ENCODE results near the gene TNFRSF8.

The TNFRSF8 gene

DNA sequence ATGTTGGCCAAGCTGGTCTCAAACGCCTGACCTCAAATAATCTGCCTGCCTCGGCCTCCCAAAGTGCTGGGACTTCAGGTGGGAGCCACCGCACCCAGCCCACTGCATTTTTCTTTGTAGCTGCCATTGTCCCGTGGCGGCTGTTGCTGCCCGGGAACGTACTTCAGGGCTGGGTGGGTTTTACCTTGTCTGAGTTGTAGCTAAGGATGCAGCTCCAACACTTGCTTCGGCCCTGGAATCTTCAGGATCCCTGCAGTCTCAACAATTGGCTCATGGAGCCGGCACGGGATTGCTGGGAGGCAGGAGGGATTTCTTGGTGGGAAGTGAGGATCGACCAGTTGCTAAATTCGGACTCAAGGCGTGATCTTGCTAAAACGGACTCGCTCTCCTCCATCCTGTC lies 10.7 kb downstream of the TNFRSF8 start:
- no peaks in the 10 kb centered on the region for H3K79me2 ChIP-seq (ENCODE audit: insufficient read depth, low read length)
- H3K27me3 ChIP-seq (ENCODE audit: low read length) = no peaks in the 10 kb centered on the region
- H3K9me2 ChIP-seq (replicated peaks; ENCODE audit: insufficient read depth, low read length) = no peaks in the 10 kb centered on the region
- H3K9me3 ChIP-seq (ENCODE audit: insufficient read depth, low read length) = no peaks in the 10 kb centered on the region
- no peaks in the 10 kb centered on the region for H3F3A ChIP-seq (ENCODE audit: insufficient read depth)
- H3K36me3 ChIP-seq (ENCODE audit: low read length) = no peaks in the 10 kb centered on the region
- H3K4me3 ChIP-seq (ENCODE audit: insufficient read depth, low read length, poor library complexity, severe bottlenecking) = no peak overlapping the region
- H2AFZ ChIP-seq (ENCODE audit: low read depth, low read length, severe bottlenecking) = no peak overlapping the region
- no peak overlapping the region for H3K27ac ChIP-seq (ENCODE audit: low read depth, low read length)
- H3K9ac ChIP-seq (ENCODE audit: low read length) = no peak overlapping the region
- H3K4me2 ChIP-seq (ENCODE audit: low read depth, low read length, poor library complexity, severe bottlenecking) = no peak overlapping the region
- no peaks in the 10 kb centered on the region for H4K20me1 ChIP-seq (ENCODE audit: low read depth, low read length)
- TF ChIP-seq, protein P1, sequence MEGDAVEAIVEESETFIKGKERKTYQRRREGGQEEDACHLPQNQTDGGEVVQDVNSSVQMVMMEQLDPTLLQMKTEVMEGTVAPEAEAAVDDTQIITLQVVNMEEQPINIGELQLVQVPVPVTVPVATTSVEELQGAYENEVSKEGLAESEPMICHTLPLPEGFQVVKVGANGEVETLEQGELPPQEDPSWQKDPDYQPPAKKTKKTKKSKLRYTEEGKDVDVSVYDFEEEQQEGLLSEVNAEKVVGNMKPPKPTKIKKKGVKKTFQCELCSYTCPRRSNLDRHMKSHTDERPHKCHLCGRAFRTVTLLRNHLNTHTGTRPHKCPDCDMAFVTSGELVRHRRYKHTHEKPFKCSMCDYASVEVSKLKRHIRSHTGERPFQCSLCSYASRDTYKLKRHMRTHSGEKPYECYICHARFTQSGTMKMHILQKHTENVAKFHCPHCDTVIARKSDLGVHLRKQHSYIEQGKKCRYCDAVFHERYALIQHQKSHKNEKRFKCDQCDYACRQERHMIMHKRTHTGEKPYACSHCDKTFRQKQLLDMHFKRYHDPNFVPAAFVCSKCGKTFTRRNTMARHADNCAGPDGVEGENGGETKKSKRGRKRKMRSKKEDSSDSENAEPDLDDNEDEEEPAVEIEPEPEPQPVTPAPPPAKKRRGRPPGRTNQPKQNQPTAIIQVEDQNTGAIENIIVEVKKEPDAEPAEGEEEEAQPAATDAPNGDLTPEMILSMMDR (IDR thresholded peaks at IDR 0.05; ENCODE audit: insufficient read depth, low read length, poor library complexity, severe bottlenecking) = no peak
- no peak for TF ChIP-seq EZH2phosphoT487 (conservative IDR thresholded peaks at IDR 0.05; ENCODE audit: low read length)

DNA sequence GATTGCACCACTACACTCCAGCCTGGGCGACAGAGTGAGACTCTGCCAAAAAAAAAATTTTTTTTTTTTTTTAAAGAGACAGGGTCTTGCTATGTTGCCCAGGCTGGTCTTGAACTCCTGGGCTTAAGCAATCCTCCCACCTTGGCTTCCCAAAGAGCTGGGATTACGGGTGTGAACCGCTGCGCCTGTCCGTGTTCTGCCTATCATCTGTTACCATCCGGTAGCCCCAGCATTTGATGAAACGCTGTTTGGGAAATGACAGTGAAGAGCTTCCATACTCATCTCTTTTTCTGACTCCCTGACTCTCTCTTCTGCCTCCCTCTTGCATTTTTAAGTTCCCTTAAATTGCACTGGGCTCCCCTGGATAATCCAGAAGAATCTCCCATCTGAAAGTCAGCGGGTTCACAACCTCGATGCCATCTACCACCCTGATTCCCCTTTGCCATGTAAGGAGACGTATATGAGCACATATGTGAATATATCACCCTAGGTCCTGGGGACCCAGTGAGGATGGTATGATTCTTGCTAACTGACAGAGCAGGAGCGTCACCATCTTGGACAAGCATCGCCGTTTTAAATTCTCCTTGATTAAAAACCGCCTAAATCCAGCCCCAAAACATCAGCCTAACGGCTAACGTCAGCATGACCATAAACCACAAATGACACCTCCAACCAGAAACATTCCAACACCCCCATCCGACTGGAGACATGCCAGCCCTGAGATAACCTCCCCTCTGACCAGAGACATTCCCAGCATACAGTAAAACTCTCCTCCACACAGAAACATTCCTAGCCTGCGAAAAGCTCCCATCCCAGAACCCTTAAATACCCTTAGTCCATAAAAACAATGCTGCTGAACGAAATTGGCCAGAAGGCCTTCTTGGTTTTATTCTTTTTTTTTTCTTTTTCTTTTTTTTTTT lies 12.4 kb downstream of the TNFRSF8 start:
- H4K20me1 ChIP-seq (ENCODE audit: low read depth, low read length) = no peaks in the 10 kb centered on the region
- H2AFZ ChIP-seq (ENCODE audit: low read depth, low read length, severe bottlenecking) = no peak overlapping the region
- no peaks in the 10 kb centered on the region for H3K79me2 ChIP-seq (ENCODE audit: insufficient read depth, low read length)
- H3K9me2 ChIP-seq (replicated peaks; ENCODE audit: insufficient read depth, low read length) = no peaks in the 10 kb centered on the region
- no peaks in the 10 kb centered on the region for H3K36me3 ChIP-seq (ENCODE audit: low read length)
- no peaks in the 10 kb centered on the region for H3K27me3 ChIP-seq (ENCODE audit: low read length)
- no peak overlapping the region for H3K9ac ChIP-seq (ENCODE audit: low read length)
- no peak overlapping the region for H3K4me3 ChIP-seq (ENCODE audit: insufficient read depth, low read length, poor library complexity, severe bottlenecking)
- TF ChIP-seq, protein P1 (IDR thresholded peaks at IDR 0.05; ENCODE audit: insufficient read depth, low read length, poor library complexity, severe bottlenecking) = no peak
- TF ChIP-seq EZH2phosphoT487 (conservative IDR thresholded peaks at IDR 0.05; ENCODE audit: low read length) = no peak
- no peaks in the 10 kb centered on the region for H3K9me3 ChIP-seq (ENCODE audit: insufficient read depth, low read length)
- H3K4me2 ChIP-seq (ENCODE audit: low read depth, low read length, poor library complexity, severe bottlenecking) = no peak overlapping the region
- H3K27ac ChIP-seq (ENCODE audit: low read depth, low read length) = no peak overlapping the region
- no peaks in the 10 kb centered on the region for H3F3A ChIP-seq (ENCODE audit: insufficient read depth)

DNA sequence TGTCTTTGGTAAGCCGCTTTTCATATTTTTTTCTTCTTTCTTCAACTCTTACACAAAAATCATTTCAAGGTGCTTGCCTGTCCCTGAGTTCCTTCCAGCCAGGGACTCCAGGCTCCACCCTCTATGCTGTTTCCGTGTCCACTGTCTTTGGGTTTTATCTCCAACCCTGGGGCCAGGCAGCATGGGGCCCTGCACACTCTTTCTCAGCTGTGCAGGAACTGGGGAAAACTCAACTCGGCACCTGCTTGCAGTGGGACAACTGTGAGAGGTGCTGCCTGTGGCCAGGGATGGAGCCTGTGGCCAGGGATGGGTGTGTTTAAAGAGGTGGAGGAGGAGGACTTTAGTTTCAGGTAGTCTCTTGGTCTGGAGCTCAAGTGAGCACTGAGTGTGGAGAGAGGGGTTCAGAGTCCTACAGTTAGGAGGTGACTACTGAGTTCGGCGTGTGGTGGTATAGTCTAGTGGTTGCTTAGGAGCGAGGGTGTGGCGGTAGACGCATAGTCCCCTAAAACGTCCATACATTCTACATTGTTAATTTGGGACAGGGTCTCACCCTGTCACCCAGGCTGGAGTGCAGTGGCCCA lies 13.4 kb downstream of the TNFRSF8 start:
- Histone ChIP-seq H3K4me2 (ENCODE audit: low read depth, low read length, poor library complexity, severe bottlenecking) (no peak overlapping the region), H3K9me3 (ENCODE audit: insufficient read depth, low read length) (no peaks in the 10 kb centered on the region), H2AFZ (ENCODE audit: low read depth, low read length, severe bottlenecking) (no peak overlapping the region), H3K27me3 (ENCODE audit: low read length) (no peaks in the 10 kb centered on the region), H3K9ac (ENCODE audit: low read length) (no peak overlapping the region), H3F3A (ENCODE audit: insufficient read depth) (no peaks in the 10 kb centered on the region), H3K9me2 (replicated peaks; ENCODE audit: insufficient read depth, low read length) (no peaks in the 10 kb centered on the region), H4K20me1 (ENCODE audit: low read depth, low read length) (no peaks in the 10 kb centered on the region), H3K36me3 (ENCODE audit: low read length) (no peaks in the 10 kb centered on the region), H3K79me2 (ENCODE audit: insufficient read depth, low read length) (no peaks in the 10 kb centered on the region), H3K27ac (ENCODE audit: low read depth, low read length) (no peak overlapping the region), H3K4me3 (ENCODE audit: insufficient read depth, low read length, poor library complexity, severe bottlenecking) (no peak overlapping the region)
- no peak for TF ChIP-seq EZH2phosphoT487 (conservative IDR thresholded peaks at IDR 0.05; ENCODE audit: low read length)
- TF ChIP-seq, protein P1 (IDR thresholded peaks at IDR 0.05; ENCODE audit: insufficient read depth, low read length, poor library complexity, severe bottlenecking) = no peak

All from SU-DHL-6 (cell line).